Measurements from ENCODE around the gene CEP295NL.

The CEP295NL gene

GRCh38 chr17:78939615-78940014 is 36.6 kb upstream of the CEP295NL start:
- DNase-seq (ENCODE audit: low read depth), result no peak
- no peak overlapping the region for H3K4me3 ChIP-seq (ENCODE audit: low read depth, low read length)
- no peak for TF ChIP-seq POLR2A (IDR thresholded peaks at IDR 0.05; ENCODE audit: extremely low read depth, insufficient read length)
- no peak for TF ChIP-seq MAX (IDR thresholded peaks at IDR 0.05; ENCODE audit: low read depth, low read length)
- TF ChIP-seq MYC (IDR thresholded peaks at IDR 0.05; ENCODE audit: low read depth, low read length), result no peak
- TF ChIP-seq CTCF (IDR thresholded peaks at IDR 0.05; ENCODE audit: low read depth, low read length), result no peak

GRCh38 chr17:78937561-78937960 is 34.6 kb upstream of the CEP295NL start:
- no peak overlapping the region for H3K4me3 ChIP-seq (ENCODE audit: low read depth, low read length)
- DNase-seq (ENCODE audit: low read depth), result no peak
- no peak for TF ChIP-seq MYC (IDR thresholded peaks at IDR 0.05; ENCODE audit: low read depth, low read length)
- TF ChIP-seq CTCF (IDR thresholded peaks at IDR 0.05; ENCODE audit: low read depth, low read length), result no peak
- TF ChIP-seq POLR2A (IDR thresholded peaks at IDR 0.05; ENCODE audit: extremely low read depth, insufficient read length), result no peak
- no peak for TF ChIP-seq MAX (IDR thresholded peaks at IDR 0.05; ENCODE audit: low read depth, low read length)

- DNase-seq (ENCODE audit: low read depth), result no peak
- H3K4me3 ChIP-seq (ENCODE audit: low read depth, low read length), result no peak overlapping the region
- TF ChIP-seq CTCF (IDR thresholded peaks at IDR 0.05; ENCODE audit: low read depth, low read length) (no peak), POLR2A (IDR thresholded peaks at IDR 0.05; ENCODE audit: extremely low read depth, insufficient read length) (no peak), MYC (IDR thresholded peaks at IDR 0.05; ENCODE audit: low read depth, low read length) (no peak), MAX (IDR thresholded peaks at IDR 0.05; ENCODE audit: low read depth, low read length) (no peak)
These were observed 32.7 kb upstream of the CEP295NL start for GRCh38 chr17:78935419-78936323.

GRCh38 chr17:78934681-78935418 is 31.8 kb upstream of the CEP295NL start:
- no peak overlapping the region for H3K4me3 ChIP-seq (ENCODE audit: low read depth, low read length)

More at GRCh38 chr17:78934681-78935418, 31.8 kb upstream of the CEP295NL start:
- no peak for DNase-seq (ENCODE audit: low read depth)
- no peak for TF ChIP-seq CTCF (IDR thresholded peaks at IDR 0.05; ENCODE audit: low read depth, low read length)
- no peak for TF ChIP-seq MYC (IDR thresholded peaks at IDR 0.05; ENCODE audit: low read depth, low read length)
- no peak for TF ChIP-seq MAX (IDR thresholded peaks at IDR 0.05; ENCODE audit: low read depth, low read length)
- no peak for TF ChIP-seq POLR2A (IDR thresholded peaks at IDR 0.05; ENCODE audit: extremely low read depth, insufficient read length)
